Esophagus squamous epithelium (tissue), 4 donors: ENCODE measurements around the gene PLD3.

Source experiments
- POLR2A ChIP-seq, 4 donors: fragments of 450-650 bp; IDR thresholded peaks; one replicate each; pipeline ENCODE4 v1.6.1; 2017; ENCODE audit warnings: antibody characterized with exemption in 4 of 4, mild to moderate bottlenecking in 4 of 4, moderate library complexity in 3 of 4
- TF ChIP-seq, protein P1 (sequence below), 6 experiments: fragments of 450-650 bp in 4 of 6; fragments of 200-600 bp in 2 of 6; sonication (generic) in 2 of 6; IDR thresholded peaks; one replicate each; pipeline ENCODE4 v1.5.1; 2016 to 2019; ENCODE audit warnings: antibody characterized with exemption in 6 of 6, mild to moderate bottlenecking in 4 of 6, moderate library complexity in 4 of 6

DNA sequence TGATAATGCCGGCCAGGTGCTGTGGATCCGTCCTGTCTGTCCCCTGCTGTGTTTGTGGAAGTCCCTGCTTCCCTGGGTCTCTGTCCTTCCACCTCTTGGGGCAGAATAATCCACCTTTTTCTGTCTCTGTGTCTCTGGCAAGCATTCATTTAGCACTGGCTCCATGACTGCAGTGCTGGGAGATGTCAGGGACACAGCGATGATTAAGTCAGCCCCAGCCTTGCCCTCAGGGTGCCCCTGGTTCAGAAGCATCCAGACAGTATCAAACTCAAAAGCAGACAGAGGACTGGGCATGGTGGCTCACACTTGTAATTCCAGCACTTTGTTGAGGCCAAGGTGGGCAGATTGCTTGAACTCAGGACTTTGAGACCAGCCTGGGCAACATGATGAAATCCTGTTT is 40.0 kb downstream of the PLD3 start:
- TF ChIP-seq, protein P1, sequence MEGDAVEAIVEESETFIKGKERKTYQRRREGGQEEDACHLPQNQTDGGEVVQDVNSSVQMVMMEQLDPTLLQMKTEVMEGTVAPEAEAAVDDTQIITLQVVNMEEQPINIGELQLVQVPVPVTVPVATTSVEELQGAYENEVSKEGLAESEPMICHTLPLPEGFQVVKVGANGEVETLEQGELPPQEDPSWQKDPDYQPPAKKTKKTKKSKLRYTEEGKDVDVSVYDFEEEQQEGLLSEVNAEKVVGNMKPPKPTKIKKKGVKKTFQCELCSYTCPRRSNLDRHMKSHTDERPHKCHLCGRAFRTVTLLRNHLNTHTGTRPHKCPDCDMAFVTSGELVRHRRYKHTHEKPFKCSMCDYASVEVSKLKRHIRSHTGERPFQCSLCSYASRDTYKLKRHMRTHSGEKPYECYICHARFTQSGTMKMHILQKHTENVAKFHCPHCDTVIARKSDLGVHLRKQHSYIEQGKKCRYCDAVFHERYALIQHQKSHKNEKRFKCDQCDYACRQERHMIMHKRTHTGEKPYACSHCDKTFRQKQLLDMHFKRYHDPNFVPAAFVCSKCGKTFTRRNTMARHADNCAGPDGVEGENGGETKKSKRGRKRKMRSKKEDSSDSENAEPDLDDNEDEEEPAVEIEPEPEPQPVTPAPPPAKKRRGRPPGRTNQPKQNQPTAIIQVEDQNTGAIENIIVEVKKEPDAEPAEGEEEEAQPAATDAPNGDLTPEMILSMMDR (IDR thresholded peaks at IDR 0.05) = no peak
- TF ChIP-seq POLR2A (IDR thresholded peaks at IDR 0.05) = no peak
